Ovary (tissue), 10 donors: ENCODE results near the gene SLFN11. TPM values are rescaled to one million over a fixed set of nuclear protein-coding genes. Genes with fewer than 3 reads are reported as not detected.
A peak's percentile ranks its signal among the peaks of the same experiment; 100 is the strongest.
"Not testable (repeated sequence)": the region's sequence is repeated elsewhere in the genome, so short reads cannot be mapped to it uniquely, and the experiment has no call there.

Experiments
- DNase-seq, 5 donors: peaks; one replicate each; pipeline ENCODE4 v3.0.0-alpha.2; 2019 to 2020
- H3K27ac ChIP-seq, 2 donors: fragments of 200-600 bp; one replicate each; pipeline versions ENCODE4 v1.5.1 to v1.8.0; 2019 to 2022
- H3K27me3 ChIP-seq: fragments of 200-600 bp; one replicate; pipeline ENCODE4 v1.8.0; 2022
- H3K36me3 ChIP-seq: fragments of 200-600 bp; sonication (generic); one replicate; pipeline ENCODE4 v1.5.1; 2019
- H3K4me1 ChIP-seq: one replicate; pipeline ENCODE4 v1.8.1; 2013; ENCODE audit warnings: mild to moderate bottlenecking, moderate library complexity; ENCODE audit not compliant: insufficient read depth
- H3K4me3 ChIP-seq: fragments of 200-600 bp; sonication (generic); one replicate; pipeline ENCODE4 v1.5.1; 2017
- H3K9me3 ChIP-seq, 2 donors: fragments of 200-600 bp in 1 of 2; sonication (generic) in 1 of 2; one replicate each; pipeline versions ENCODE4 v1.5.1 to v1.8.1; 2013 to 2019; ENCODE audit warnings: mild to moderate bottlenecking in 1 of 2, moderate library complexity in 1 of 2
- CTCF ChIP-seq, 3 donors: fragments of 450-650 bp in 2 of 3; fragments of 200-600 bp in 1 of 3; IDR thresholded peaks; one replicate each; pipeline versions ENCODE4 v1.5.1 to v1.8.0; 2016 to 2022; ENCODE audit warnings: antibody characterized with exemption in 3 of 3, mild to moderate bottlenecking in 1 of 3
- EP300 ChIP-seq: sonication (generic); formaldehyde crosslinking; IDR thresholded peaks from one replicate; pipeline ENCODE4 v1.6.1; 2017; ENCODE audit warnings: antibody characterized with exemption
- POLR2A ChIP-seq: fragments of 450-650 bp; IDR thresholded peaks from one replicate; pipeline ENCODE4 v1.6.1; 2017; ENCODE audit warnings: antibody characterized with exemption, mild to moderate bottlenecking, moderate library complexity
- WGBS, 3 donors: extraction: QIAGEN DNeasy Blood & Tissue Kit in 1 of 3; methylation state at CpG; one replicate each; pipeline versions ENCODE4 v1.1.5 to v1.1.7; 2013 to 2017; 5-methylcytosine and 5-hydroxymethylcytosine counted together
- intact Hi-C, 4 donors: fragments of 100-400 bp; cut with DNase I; formaldehyde crosslinking; loops; one replicate each; pipeline versions ENCODE4 v1.11.0 to v1.15.1; 2022 to 2023
- long read RNA-seq, 3 donors: library from polyadenylated mRNA in 2 of 3; unstranded in 2 of 3; transcript quantifications; one replicate each; pipeline ENCODE4 v2.0.0 and lab custom pipeline, GENCODE V29; 2021 to 2026
- polyA plus RNA-seq, 2 donors: library from polyadenylated mRNA; stranded (reverse); fragments of 200-250 nt in 1 of 2; fragments of 350-450 nt in 1 of 2; fragmentation: Illumina TruSeq in 1 of 2; extraction: RNeasy Lipid Tissue Mini Kit (QIAGEN cat#74804) in 1 of 2; gene quantifications; one replicate each; pipeline ENCODE4 v1.2.3, GENCODE V29; 2013 to 2014
- total RNA-seq, 7 donors: library from RNA; depleted of rRNA in 2 of 7; stranded (reverse); fragments of >200 nt in 2 of 7; fragmentation: NEBNext Ultra II Directional in 3 of 7; extraction: Animal tissue kit (Norgen Biotek cat#: 25700) in 3 of 7; gene quantifications; one replicate each; pipeline versions ENCODE4 v1.1.0 to v1.2.4, GENCODE V29; 2016 to 2023
- donor health status: DM: no; HTN: no; CAD: no; lungs with moderate emphysema.
- donor health status: DM: no; HTN: no; CAD: no.
- donor health status: Bipolar disorder and iron deficiency.
- donor health status: DM: yes; HTN: yes; CAD: no.
- donor health status: DM: no; HTN: no; CAD: no.
- donor health status: DM: yes; HTN: yes; CAD: no.

SLFN11 gene
- total RNA-seq = 10 to 100 TPM; 27.7 to 75.0 (median 42.7) TPM
- polyA plus RNA-seq = 10 to 100 TPM in 1 of 2 donors, 1 to 10 TPM in 1; 9.6 to 36.0 TPM
- long read RNA-seq, donor 1, partial matches to known transcripts = 1 of 8 reads
- long read RNA-seq, donor 1, other reads (novel, unspliced or antisense) = 7 of 8 reads
- long read RNA-seq, donor 2 = 0 reads
- long read RNA-seq, donor 3, full-length matches to known transcripts = 6 of 31 reads
- long read RNA-seq, donor 3, partial matches to known transcripts = 8 of 31 reads
- long read RNA-seq, donor 3, other reads (novel, unspliced or antisense) = 17 of 31 reads

- Histone ChIP-seq H3K4me1 (no peaks in the 10 kb centered on the region), H3K4me3 (peak within 1 kb of the TSS; percentile 78), H3K27me3 (no peaks in the 10 kb centered on the region), H3K36me3 (no peaks in the 10 kb centered on the region), H3K9me3 (no peaks in the 10 kb centered on the region), H3K27ac (peak within 1 kb of the TSS; percentile 95 to 98)
- 0 to 1% (median 0%) methylated on average over 22 of the region's 22 CpGs for WGBS, 3 donors
- intact Hi-C loops = no loop called here
- TF ChIP-seq POLR2A (peak; percentile 96), CTCF (IDR thresholded peaks at IDR 0.05) (peak in 2 of 3 donors; percentile 19 to 41), EP300 (peak; percentile 81)
- peak; percentile 91 to 96 (median 94) for DNase-seq
Measured at GRCh38 chr17:35373534-35373983, at the start of gene SLFN11. Gene SLFN11, minus strand, starts transcription at chr17:35373621. Its CDS starts 9,814 bp downstream, at chr17:35363807.

- H3K4me1 ChIP-seq, H3K4me3 ChIP-seq, H3K27ac ChIP-seq, H3K9me3 ChIP-seq, H3K27me3 ChIP-seq, H3K36me3 ChIP-seq, DNase-seq: not testable (repeated sequence)
- intact Hi-C loops = loop anchor here in 1 of 4 donors (10.0 kb wide), 1 partner anchor 324 kb away; no protein-coding TSS in a partner anchor
- WGBS, 3 donors = 96 to 98% (median 97%) methylated on average over 9 of the region's 9 CpGs
Measured at GRCh38 chr17:35421069-35421468, 47.6 kb upstream of the SLFN11 start.

- 95 to 98% (median 96%) methylated on average over 2 of the region's 2 CpGs for WGBS, 3 donors
- Histone ChIP-seq H3K4me3 (no peak overlapping the region), H3K4me1 (no peaks in the 10 kb centered on the region), H3K9me3 (peaks cover 0 to 4% of the 10 kb centered on the region in 2 donors), H3K36me3 (no peaks in the 10 kb centered on the region), H3K27ac (no peak overlapping the region), H3K27me3 (no peaks in the 10 kb centered on the region)
- no peak for DNase-seq
- intact Hi-C loops = no loop called here
- TF ChIP-seq EP300 = no peak
- TF ChIP-seq CTCF (IDR thresholded peaks at IDR 0.05) = no peak
- no peak for TF ChIP-seq POLR2A
Measured at GRCh38 chr17:35416659-35417058, 43.2 kb upstream of the SLFN11 start.

GRCh38 chr17:35414707-35415106, 41.3 kb upstream of the SLFN11 start:
- H3K4me3 ChIP-seq, H3K9me3 ChIP-seq, H3K27ac ChIP-seq, intact Hi-C loops, DNase-seq, H3K4me1 ChIP-seq, H3K36me3 ChIP-seq, H3K27me3 ChIP-seq: not testable (repeated sequence)
- 97 to 99% (median 98%) methylated on average over 2 of the region's 2 CpGs for WGBS, 3 donors

- no peaks in the 10 kb centered on the region for H3K27me3 ChIP-seq
- no peak overlapping the region for H3K27ac ChIP-seq
- no peaks in the 10 kb centered on the region for H3K36me3 ChIP-seq
- no peak for DNase-seq
- no peak overlapping the region for H3K4me3 ChIP-seq
- 94 to 100% (median 98%) methylated on average over 1 of the region's 1 CpG for WGBS, 3 donors
- peaks cover 0 to 4% of the 10 kb centered on the region in 2 donors for H3K9me3 ChIP-seq
- intact Hi-C loops = no loop called here
- no peaks in the 10 kb centered on the region for H3K4me1 ChIP-seq
- TF ChIP-seq CTCF (IDR thresholded peaks at IDR 0.05) (no peak), POLR2A (no peak), EP300 (no peak)
Measured at GRCh38 chr17:35414247-35414646, 40.8 kb upstream of the SLFN11 start.
